Measurements from ENCODE around the gene ARHGAP18.

The ARHGAP18 gene

GRCh38 chr6:129709769-129710449, at the start of gene ARHGAP18:
Gene ARHGAP18 (minus strand): TSS chr6:129710177. CDS start chr6:129710136, 41 bp downstream.
- DNase-seq = no peak

GRCh38 chr6:129755787-129756186, 45.8 kb upstream of the ARHGAP18 start:
- DNase-seq = no peak

GRCh38 chr6:129754750-129755149, 44.8 kb upstream of the ARHGAP18 start:
- DNase-seq = no peak

- no peak for DNase-seq
Measured at GRCh38 chr6:129753422-129753821, 43.4 kb upstream of the ARHGAP18 start.

GRCh38 chr6:129751384-129751783, 41.4 kb upstream of the ARHGAP18 start:
- no peak for DNase-seq

GRCh38 chr6:129750360-129750759, 40.4 kb upstream of the ARHGAP18 start:
- no peak for DNase-seq

GRCh38 chr6:129749749-129750120, 39.8 kb upstream of the ARHGAP18 start:
- no peak for DNase-seq

- DNase-seq = no peak
Measured at GRCh38 chr6:129748901-129749748, 39.1 kb upstream of the ARHGAP18 start.

- no peak for DNase-seq
Measured at GRCh38 chr6:129748212-129748900, 38.4 kb upstream of the ARHGAP18 start.

- no peak for DNase-seq
Measured at GRCh38 chr6:129747588-129748112, 37.7 kb upstream of the ARHGAP18 start.

- DNase-seq = no peak
Measured at GRCh38 chr6:129744880-129745237, 34.9 kb upstream of the ARHGAP18 start.

GRCh38 chr6:129744201-129744879, 34.4 kb upstream of the ARHGAP18 start:
- DNase-seq = no peak

GRCh38 chr6:129740013-129740412, 30.0 kb upstream of the ARHGAP18 start:
- no peak for DNase-seq

- no peak for DNase-seq
Measured at GRCh38 chr6:129736105-129736504, 26.1 kb upstream of the ARHGAP18 start.

GRCh38 chr6:129733290-129733689, 23.3 kb upstream of the ARHGAP18 start:
- DNase-seq = no peak

GRCh38 chr6:129732542-129732941, 22.6 kb upstream of the ARHGAP18 start:
- no peak for DNase-seq

- no peak for DNase-seq
Measured at GRCh38 chr6:129732034-129732433, 22.1 kb upstream of the ARHGAP18 start.

- DNase-seq = no peak
Measured at GRCh38 chr6:129731428-129731827, 21.5 kb upstream of the ARHGAP18 start.

- DNase-seq = no peak
Measured at GRCh38 chr6:129730477-129731165, 20.6 kb upstream of the ARHGAP18 start.

- no peak for DNase-seq
Measured at GRCh38 chr6:129726650-129727049, 16.7 kb upstream of the ARHGAP18 start.

- no peak for DNase-seq
Measured at GRCh38 chr6:129725341-129725740, 15.4 kb upstream of the ARHGAP18 start.

GRCh38 chr6:129719692-129720091, 9.7 kb upstream of the ARHGAP18 start:
- no peak for DNase-seq
